Measurements from ENCODE around the gene ACSM5.
"Not testable (repeated sequence)": the region's sequence is repeated elsewhere in the genome, so short reads cannot be mapped to it uniquely, and the experiment has no call there.

ACSM5 gene

DNA sequence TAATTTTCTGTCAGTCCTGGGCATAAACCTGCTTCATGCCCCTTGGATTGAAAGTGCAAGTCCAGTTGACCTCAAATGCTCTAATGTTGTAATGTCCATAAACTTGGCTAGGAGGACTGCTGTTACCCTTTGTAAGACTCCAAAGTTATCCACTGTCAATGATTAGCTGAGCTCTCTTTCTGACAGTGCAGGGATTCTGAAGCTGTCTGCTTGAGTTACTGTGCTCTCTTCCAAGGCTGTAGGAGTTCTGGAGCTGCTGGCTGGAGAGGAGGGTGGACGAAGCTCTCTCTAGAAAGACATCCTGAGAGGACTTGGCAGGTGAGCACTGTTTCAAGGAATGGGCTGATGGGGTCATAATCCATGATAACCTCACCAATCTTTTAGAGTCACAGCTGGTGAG lies 42.0 kb downstream of the ACSM5 start, which contains the start of gene ACSM2A:
Gene ACSM2A (plus strand): TSS at position 158 of the 400 bp plus-strand sequence. CDS start 8,594 bp downstream, outside the sequence.
- DNase-seq (ENCODE audit: low spot score) = not testable (repeated sequence)

DNA sequence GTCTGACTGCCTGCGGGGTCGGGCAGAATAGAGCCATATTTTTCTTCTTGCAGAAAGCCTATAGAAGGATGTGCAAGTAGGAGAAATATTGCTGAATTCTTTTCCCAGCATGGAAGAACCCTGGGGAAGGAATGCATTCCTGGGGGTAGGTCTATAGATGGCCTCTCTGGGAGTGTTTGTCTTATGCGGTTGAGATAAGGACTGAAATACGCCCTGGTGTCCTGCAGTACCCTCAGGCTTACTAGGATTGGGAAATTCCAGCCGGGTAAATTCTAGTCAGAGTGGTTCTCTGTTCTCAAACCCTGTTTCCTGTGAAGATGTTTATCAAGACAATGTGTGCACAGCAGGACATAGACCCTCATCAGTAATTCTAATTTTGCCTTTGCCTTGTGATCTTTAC lies 44.3 kb downstream of the ACSM5 start:
- not testable (repeated sequence) for DNase-seq (ENCODE audit: low spot score)

DNA sequence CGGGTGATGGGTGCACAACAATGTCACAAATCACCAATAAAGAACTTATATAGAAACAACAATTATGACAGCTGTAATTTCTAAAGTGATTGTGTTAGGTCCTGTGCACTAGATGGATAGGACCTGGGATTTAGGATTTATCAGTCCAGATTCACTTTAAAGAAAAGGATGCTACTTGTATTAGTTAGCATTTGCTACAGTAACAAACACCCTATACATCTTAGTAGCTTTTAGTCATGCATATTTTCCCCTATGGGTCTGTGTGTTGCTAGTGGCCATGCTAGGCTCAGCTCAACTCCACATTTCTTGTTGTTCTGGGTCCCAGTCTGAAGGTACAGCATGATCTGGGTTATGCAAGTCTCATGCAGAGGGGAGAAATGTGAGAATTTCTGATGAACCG lies 49.9 kb downstream of the ACSM5 start:
- not testable (repeated sequence) for DNase-seq (ENCODE audit: low spot score)

DNA sequence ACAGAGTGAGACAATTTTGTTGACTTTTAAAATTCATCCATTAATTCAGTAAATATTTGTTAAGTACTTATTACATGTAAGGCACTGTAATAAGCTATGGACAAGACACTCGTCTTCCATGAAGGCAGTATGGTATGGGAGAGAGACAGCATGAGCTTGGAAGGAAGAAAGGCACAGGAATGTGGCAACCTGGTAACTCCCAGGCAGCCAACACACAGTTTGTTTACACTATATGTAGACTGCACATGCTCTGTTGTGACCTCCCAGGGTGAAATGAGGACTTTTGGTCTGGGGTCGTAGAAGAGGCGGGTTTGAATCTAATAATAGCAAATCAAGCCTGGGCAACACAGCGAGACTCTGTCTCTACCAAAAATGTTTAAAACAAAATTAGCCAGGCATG lies 51.0 kb downstream of the ACSM5 start:
- DNase-seq (ENCODE audit: low spot score) = not testable (repeated sequence)

DNA sequence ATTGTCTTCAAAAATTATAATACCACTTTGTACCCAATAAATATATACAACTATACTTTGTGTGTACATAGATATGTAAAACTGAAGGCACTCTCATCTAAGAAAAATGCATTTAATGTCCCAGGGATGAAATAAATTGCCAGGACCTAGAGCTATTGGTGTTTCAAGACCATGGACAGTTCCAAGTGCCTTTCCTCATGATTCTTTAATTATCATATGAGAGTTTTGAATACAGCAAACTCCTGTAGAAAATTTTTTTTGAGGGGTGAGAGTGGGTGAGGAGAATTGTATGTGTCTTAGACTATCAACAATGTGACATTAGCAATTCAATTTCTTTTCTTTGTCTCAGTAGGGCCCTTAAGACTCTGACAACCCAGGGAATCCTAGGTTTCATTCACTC lies 59.6 kb downstream of the ACSM5 start:
- DNase-seq (ENCODE audit: low spot score) = not testable (repeated sequence)

DNA sequence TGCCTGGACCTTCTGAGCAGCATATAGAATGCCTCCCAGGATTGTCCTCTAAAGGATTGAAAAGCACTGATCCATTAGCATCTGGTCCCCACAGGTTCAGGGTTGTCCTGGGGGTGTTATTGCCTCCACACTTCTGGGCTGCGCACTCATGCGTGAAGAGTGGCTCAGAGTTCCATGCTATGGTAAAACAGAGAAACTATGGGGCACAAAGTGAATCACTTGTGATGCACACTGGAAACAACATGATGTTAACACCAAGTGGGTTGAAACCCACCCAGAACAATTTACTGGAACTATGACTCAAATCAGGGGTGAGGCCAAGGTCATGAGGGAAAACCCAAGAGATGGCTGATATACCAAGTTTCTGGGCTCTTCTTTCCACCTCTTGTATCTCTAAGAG lies 60.6 kb downstream of the ACSM5 start:
- not testable (repeated sequence) for DNase-seq (ENCODE audit: low spot score)

DNA sequence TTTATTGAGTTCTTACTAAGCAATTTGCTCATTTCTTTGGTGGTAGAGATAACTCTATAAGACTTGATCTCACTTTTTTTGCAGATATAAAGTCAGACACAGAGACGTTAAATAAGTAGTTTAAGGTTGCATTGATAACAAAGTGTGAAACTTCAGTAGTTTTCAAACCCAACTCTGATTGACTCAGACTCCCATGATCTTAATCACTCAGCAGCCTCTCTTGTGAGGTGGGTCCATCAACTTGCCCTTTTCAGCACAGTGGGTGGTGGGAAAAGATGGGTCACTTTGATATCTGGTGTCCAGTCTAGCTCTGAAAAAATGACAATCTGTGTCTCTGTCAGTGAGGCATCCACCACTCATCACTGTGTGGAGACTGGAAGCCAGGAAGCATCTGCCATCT lies 61.4 kb downstream of the ACSM5 start:
- DNase-seq (ENCODE audit: low spot score) = not testable (repeated sequence)

DNA sequence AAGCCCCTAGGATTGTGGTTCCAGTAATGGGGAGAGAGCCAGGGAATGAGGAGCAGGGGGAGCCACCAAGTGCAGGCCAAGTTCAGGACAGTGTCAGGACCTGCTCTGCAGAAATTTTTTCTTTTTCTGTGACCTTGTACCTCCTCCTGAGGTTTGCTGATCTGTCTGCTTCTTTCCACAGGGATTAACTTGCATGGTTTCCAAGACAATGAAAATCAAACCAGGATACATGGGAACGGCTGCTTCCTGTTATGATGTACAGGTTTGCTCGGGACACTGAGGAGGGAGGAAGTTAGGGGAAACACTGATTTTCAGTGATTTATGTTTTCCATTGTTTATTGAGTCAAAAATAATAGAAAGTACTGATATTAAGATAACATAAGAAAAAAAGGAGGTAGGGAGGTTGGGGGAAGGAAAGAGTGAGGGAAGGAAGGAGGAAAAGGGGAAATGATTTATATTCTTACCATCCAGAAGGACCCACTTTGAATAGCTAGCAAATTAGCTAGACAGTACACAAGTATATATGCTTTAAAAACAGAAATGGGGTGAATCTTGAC lies 67.9 kb downstream of the ACSM5 start:
- not testable (repeated sequence) for DNase-seq (ENCODE audit: low spot score)

DNA sequence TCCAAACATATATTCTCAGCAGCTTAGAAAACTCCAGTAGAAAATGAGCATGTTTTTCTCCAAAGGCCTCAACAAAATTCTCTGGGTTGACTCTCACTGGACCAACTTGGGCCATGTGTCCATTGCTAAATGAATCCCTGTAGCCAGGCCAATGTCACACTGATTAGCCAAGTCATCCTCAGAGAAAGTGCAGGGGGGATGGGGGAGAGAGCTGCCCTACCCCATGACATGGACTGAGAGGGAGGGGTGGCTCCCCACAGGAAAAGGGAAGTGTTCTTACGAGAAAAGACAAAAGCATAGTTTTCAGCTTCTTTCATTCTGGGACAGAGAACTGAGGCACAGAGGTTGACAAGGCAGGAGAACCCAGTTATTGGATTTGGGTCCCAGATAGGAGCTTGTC lies 74.7 kb downstream of the ACSM5 start:
- not testable (repeated sequence) for DNase-seq (ENCODE audit: low spot score)

DNA sequence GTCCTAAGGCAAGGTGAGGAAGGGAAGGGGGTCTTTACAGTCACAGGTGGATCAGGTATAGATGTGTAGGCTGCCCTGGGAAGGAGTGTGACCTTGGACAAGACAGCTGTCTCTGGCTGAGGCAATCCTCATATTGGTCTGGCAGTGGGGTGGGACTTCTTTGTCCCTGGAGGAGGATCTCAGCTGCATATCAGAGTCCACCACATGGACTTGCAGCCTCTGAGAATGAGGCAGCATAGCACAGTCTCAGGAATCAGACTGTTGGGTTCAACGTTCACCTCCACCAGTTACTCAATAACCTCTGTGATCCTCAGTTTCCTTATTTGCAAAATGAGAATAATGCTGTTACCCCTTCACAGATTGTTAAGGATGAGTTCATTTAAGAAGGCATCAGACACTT lies 75.4 kb downstream of the ACSM5 start:
- DNase-seq (ENCODE audit: low spot score) = no peak

DNA sequence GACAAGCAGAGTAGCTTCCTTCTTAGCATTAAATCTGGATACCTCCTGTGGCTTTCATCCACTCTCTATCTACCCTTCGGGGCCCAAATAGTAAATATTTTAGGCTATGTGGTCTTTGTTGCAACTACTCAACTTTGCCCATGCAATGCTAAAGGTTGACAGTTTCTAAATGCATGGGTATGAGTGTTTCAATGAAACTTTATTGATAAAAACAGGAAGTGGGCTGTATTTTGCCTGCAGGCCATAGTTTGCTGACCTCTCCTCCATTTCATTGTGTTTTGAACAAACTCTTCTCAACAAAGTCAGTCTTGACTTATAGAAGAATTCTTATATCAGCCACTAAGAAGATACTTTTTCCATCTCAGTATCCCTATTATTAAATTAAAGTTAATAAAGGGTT lies 76.1 kb downstream of the ACSM5 start:
- DNase-seq (ENCODE audit: low spot score) = no peak
